SH-SY5Y (cell line): ENCODE measurements around the gene KRT73.

Experiments used
- GATA2 ChIP-seq: IDR thresholded peaks from 2 replicates; pipeline ENCODE4 v1.6.1; 2011; ENCODE audit warnings: mild to moderate bottlenecking, low read depth, low read length
- GATA3 ChIP-seq: IDR thresholded peaks from 2 replicates; pipeline ENCODE4 v1.6.1; 2011; ENCODE audit warnings: low read depth, mild to moderate bottlenecking, low read length, moderate library complexity

KRT73 gene

DNA sequence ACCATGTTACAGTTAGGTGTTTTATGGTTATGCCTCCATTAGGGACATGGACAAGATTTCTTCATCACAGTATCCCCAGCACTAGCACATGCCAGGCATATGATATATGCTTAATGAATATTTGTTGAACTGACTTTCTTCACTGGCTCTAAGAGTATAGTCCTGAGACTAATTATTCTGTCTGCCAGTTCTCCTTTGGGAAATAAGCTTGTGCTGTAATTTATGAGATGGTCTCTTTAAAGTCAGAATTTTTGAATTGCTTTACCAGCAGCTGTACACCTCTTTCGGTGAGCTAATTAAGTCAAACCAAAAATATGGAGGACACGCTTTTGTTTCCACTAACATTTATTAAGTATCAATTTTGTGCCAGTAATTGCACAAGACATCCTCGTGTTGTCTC is 12.3 kb downstream of the KRT73 start:
- TF ChIP-seq GATA3 = no peak
- no peak for TF ChIP-seq GATA2

DNA sequence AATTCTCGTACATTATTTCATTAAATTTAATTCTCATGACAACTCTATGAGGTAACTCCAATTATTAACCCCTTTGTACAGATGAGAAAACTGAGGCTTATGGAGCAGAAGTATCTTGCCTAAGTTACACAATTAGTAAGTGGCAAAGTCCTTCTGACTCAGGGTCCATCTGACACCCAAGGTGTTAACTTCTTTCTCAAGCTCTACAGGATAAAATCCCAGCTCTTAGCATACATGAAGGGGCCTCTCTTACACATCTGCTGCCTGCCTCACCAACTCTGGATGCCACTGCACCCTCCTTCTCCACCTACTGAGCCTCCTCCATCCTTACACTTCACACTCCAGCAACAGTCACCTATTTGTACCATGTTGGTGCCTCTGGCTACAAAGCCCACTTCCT is 12.8 kb downstream of the KRT73 start:
- no peak for TF ChIP-seq GATA2
- TF ChIP-seq GATA3 = no peak

- TF ChIP-seq GATA3 (no peak), GATA2 (no peak)
Observed at GRCh38 chr12:52604859-52605258, 13.5 kb downstream of the KRT73 start.

DNA sequence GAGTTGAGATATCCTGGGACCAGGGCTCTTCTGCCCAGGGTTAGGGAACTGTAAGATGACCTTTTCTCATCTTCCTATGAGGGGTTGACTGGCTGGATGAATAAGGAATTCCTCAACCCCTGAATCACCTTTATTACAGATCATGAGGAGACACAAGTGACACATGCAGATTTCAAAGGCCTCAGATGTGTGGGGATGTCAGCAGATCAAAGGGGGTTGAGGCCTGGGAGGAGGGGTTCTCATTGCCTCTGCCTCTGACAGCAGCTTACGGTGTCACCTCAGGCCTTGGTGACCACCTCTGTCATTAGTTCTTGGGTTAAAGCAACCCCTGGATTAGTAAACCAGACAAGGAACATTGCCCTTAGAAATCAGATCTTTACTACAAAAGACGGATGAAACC is 15.0 kb downstream of the KRT73 start:
- TF ChIP-seq GATA2 (no peak), GATA3 (no peak)

DNA sequence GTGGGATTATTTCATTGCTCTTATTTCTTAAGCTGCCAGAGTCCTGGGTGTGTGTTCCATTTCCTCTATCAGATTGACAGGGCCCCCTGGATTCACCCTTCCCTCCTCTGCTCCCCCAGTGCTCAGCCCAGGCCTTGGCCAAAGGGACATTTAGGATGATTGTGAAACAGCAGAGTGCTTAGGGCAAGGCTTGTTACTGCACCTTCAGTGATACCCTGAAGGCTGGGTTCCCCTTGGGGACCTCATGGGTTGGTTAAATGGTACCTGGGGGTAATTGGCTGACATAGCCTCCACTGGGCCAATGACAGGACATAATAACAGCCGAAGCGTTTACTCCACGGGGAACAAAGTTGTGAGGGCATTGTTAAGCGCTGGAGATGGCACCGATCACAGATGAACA is 15.8 kb downstream of the KRT73 start:
- TF ChIP-seq GATA3 (no peak), GATA2 (no peak)

- TF ChIP-seq GATA3 = no peak
- TF ChIP-seq GATA2 = no peak
Observed at GRCh38 chr12:52601671-52602070, 16.7 kb downstream of the KRT73 start.

- no peak for TF ChIP-seq GATA3
- no peak for TF ChIP-seq GATA2
Observed at GRCh38 chr12:52600941-52601481, 17.3 kb downstream of the KRT73 start, which contains the start of gene KRT72. Gene KRT72, minus strand, starts transcription at chr12:52601463. Its CDS starts 11 bp downstream, at chr12:52601452.

GRCh38 chr12:52600475-52600874 is 17.9 kb downstream of the KRT73 start:
- TF ChIP-seq GATA3 = no peak
- TF ChIP-seq GATA2 = no peak

DNA sequence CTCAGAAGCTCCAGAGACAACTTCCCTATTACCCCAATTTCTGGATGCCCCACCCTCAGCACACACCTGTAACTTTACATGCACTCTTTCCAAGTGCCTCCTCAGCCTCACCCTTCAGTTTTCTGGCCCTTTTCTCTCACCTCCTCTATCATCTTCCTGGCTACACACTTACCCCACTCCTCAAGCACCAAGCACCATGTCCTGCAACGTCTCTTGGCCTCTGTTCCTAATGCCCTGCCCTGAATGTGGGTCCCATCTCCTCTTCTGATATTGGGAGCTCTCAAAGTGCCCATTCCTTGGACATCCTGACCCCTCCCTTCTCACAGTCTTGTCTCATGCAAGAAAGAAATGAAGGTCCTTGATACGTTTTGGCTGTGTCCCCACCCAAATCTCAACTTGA is 18.3 kb downstream of the KRT73 start:
- TF ChIP-seq GATA3 (no peak), GATA2 (no peak)

DNA sequence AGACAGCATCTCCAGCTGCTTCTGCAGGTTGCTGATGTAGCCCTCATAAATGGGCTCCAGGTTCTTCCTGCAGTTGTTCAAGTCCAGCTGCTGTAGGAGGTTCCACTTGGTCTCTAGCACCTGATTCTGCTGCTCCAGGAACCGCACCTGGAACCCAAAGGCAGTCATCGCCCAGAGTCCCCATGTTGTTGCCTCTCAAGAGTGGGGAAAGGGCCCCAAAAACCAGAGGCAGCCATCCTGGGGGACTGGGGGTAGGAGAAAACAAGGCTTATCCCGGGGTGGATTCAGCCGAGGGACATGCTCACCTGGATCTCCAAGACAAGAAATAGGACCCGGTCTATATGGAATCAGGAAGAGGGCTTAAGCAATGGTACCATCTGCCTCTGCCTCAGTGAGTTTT is 19.4 kb downstream of the KRT73 start:
- no peak for TF ChIP-seq GATA2
- TF ChIP-seq GATA3 = no peak

- TF ChIP-seq GATA2 (no peak), GATA3 (no peak)
Observed at GRCh38 chr12:52591521-52591920, 26.8 kb downstream of the KRT73 start.

DNA sequence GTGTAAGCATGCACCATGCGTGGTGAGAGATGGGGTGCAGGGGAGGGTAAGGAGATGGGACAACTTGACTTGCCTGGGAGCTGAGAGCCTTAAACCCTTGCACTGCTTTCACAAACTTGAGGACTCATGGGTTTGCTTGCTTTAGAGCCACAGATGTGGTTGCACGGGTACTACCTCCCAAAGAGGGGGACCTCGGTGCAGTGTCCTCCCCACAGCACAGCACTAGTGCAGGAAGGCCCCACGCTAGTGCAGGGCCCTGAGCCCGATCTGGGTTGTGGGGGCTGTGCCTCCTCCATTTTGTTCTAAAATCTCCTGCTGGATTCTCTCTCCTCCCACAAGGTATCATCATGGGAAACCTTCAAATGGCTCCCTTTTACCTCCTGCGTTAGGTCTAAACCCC is 28.3 kb downstream of the KRT73 start:
- TF ChIP-seq GATA3 = no peak

- TF ChIP-seq GATA3 (no peak), GATA2 (no peak)
Observed at GRCh38 chr12:52587563-52587962, 30.8 kb downstream of the KRT73 start.

GRCh38 chr12:52585946-52586345 is 32.4 kb downstream of the KRT73 start:
- TF ChIP-seq GATA3 (no peak), GATA2 (no peak)

- TF ChIP-seq GATA3 (no peak), GATA2 (no peak)
Observed at GRCh38 chr12:52585066-52585465, 33.3 kb downstream of the KRT73 start.

GRCh38 chr12:52584156-52584682 is 34.1 kb downstream of the KRT73 start:
- TF ChIP-seq GATA3 = no peak
- TF ChIP-seq GATA2 = no peak
